Upper lobe of right lung (tissue), 1 donor: Measurements from ENCODE around the gene CD163L1. TPM values are rescaled to one million over a fixed set of nuclear protein-coding genes. Genes with fewer than 3 reads are reported as not detected.

Source experiments
- ATAC-seq: fragments of 200-7000 bp; cut with Tn5 transposase; one replicate; pipeline ENCODE4 v1.9.1; 2020; ENCODE audit warnings: mild to moderate bottlenecking, moderate library complexity
- DNase-seq: peaks from one replicate; pipeline ENCODE4 v3.0.0-alpha.2; 2020
- H3K27ac ChIP-seq: fragments of 200-600 bp; one replicate; pipeline ENCODE4 v1.8.0; 2022
- H3K27me3 ChIP-seq: fragments of 200-600 bp; one replicate; pipeline ENCODE4 v1.8.0; 2022; ENCODE audit warnings: mild to moderate bottlenecking
- H3K36me3 ChIP-seq: fragments of 200-600 bp; one replicate; pipeline ENCODE4 v1.8.0; 2022
- H3K4me1 ChIP-seq: fragments of 200-600 bp; one replicate; pipeline ENCODE4 v1.8.0; 2022
- H3K4me3 ChIP-seq: fragments of 200-600 bp; one replicate; pipeline ENCODE4 v1.8.0; 2022; ENCODE audit warnings: mild to moderate bottlenecking
- H3K9me3 ChIP-seq: fragments of 200-600 bp; one replicate; pipeline ENCODE4 v1.8.0; 2022
- CTCF ChIP-seq: fragments of 200-600 bp; IDR thresholded peaks from one replicate; pipeline ENCODE4 v1.8.0; 2022; ENCODE audit warnings: antibody characterized with exemption
- intact Hi-C: fragments of 100-400 bp; cut with DNase I; formaldehyde crosslinking; loops from one replicate; pipeline ENCODE4 v1.11.0; 2022
- total RNA-seq: library from RNA; stranded (reverse); fragmentation: NEBNext Ultra II Directional; extraction: Animal tissue kit (Norgen Biotek cat#: 25700); gene quantifications from one replicate; pipeline ENCODE4 v1.2.1, GENCODE V29; 2021
- donor health status: DM: no; HTN: yes; CAD: no; lungs with severe emphysema.

The CD163L1 gene
- total RNA-seq, 1 donor from 2014 or later = 6.1 TPM

- intact Hi-C loops = no loop called here
- no peak for DNase-seq
These were observed 82.7 kb downstream of the CD163L1 start for GRCh38 chr12:7361265-7361664.

GRCh38 chr12:7354529-7354928 lies 89.4 kb downstream of the CD163L1 start:
- Histone ChIP-seq H3K27me3 (no peaks in the 10 kb centered on the region), H3K27ac (no peak overlapping the region), H3K4me1 (no peaks in the 10 kb centered on the region), H3K9me3 (no peaks in the 10 kb centered on the region), H3K4me3 (no peak overlapping the region), H3K36me3 (no peaks in the 10 kb centered on the region)
- intact Hi-C loops = no loop called here
- TF ChIP-seq CTCF = no peak
- no peak for DNase-seq
- no peak for ATAC-seq

More at GRCh38 chr12:7361265-7361664, 82.7 kb downstream of the CD163L1 start:
- no peaks in the 10 kb centered on the region for H3K36me3 ChIP-seq
- no peak overlapping the region for H3K27ac ChIP-seq
- no peak overlapping the region for H3K4me3 ChIP-seq
- no peak for TF ChIP-seq CTCF
- no peaks in the 10 kb centered on the region for H3K9me3 ChIP-seq
- no peaks in the 10 kb centered on the region for H3K27me3 ChIP-seq
- no peaks in the 10 kb centered on the region for H3K4me1 ChIP-seq
- ATAC-seq = no peak

- no peaks in the 10 kb centered on the region for H3K4me1 ChIP-seq
- H3K27me3 ChIP-seq = no peaks in the 10 kb centered on the region
- DNase-seq = no peak
- H3K27ac ChIP-seq = no peak overlapping the region
- no peak for TF ChIP-seq CTCF
- ATAC-seq = no peak
- H3K36me3 ChIP-seq = no peaks in the 10 kb centered on the region
- H3K9me3 ChIP-seq = no peaks in the 10 kb centered on the region
- H3K4me3 ChIP-seq = no peak overlapping the region
- intact Hi-C loops = no loop called here
These were observed 91.3 kb downstream of the CD163L1 start for GRCh38 chr12:7352661-7353060.

GRCh38 chr12:7351177-7351576 lies 92.8 kb downstream of the CD163L1 start:
- ATAC-seq (no peak), DNase-seq (no peak)
- no peaks in the 10 kb centered on the region for H3K27me3 ChIP-seq
- intact Hi-C loops = no loop called here
- no peaks in the 10 kb centered on the region for H3K4me1 ChIP-seq
- no peak overlapping the region for H3K27ac ChIP-seq
- H3K4me3 ChIP-seq = no peak overlapping the region
- H3K36me3 ChIP-seq = no peaks in the 10 kb centered on the region
- H3K9me3 ChIP-seq = no peaks in the 10 kb centered on the region
- TF ChIP-seq CTCF = no peak

GRCh38 chr12:7349418-7349817 lies 94.5 kb downstream of the CD163L1 start:
- Histone ChIP-seq H3K4me1 (no peaks in the 10 kb centered on the region), H3K9me3 (no peaks in the 10 kb centered on the region), H3K27me3 (no peaks in the 10 kb centered on the region), H3K27ac (no peak overlapping the region), H3K36me3 (no peaks in the 10 kb centered on the region), H3K4me3 (no peak overlapping the region)
- no peak for ATAC-seq
- no peak for TF ChIP-seq CTCF
- intact Hi-C loops = no loop called here
- DNase-seq = no peak

GRCh38 chr12:7346551-7347225 lies 97.3 kb downstream of the CD163L1 start:
- no peak for DNase-seq
- Histone ChIP-seq H3K4me3 (no peak overlapping the region), H3K9me3 (no peaks in the 10 kb centered on the region), H3K36me3 (no peaks in the 10 kb centered on the region), H3K27me3 (no peaks in the 10 kb centered on the region), H3K4me1 (no peaks in the 10 kb centered on the region), H3K27ac (no peak overlapping the region)
- ATAC-seq = peak; percentile 38
- TF ChIP-seq CTCF = no peak
- intact Hi-C loops = no loop called here
